A549 (cell line): Measurements from ENCODE around the gene GAPDHS. TPM values are rescaled to one million over a fixed set of nuclear protein-coding genes. Genes with fewer than 3 reads are reported as not detected.
A peak's percentile ranks its signal among the peaks of the same experiment; 100 is the strongest.

Experiments
- ATAC-seq, 2 experiments: fragments of 200-7000 bp in 1 of 2; fragments of >200 bp in 1 of 2; cut with Nextera tagmentation in 1 of 2; cut with Tn5 transposase in 1 of 2; 3 replicates each; pipeline versions ENCODE4 v1.8.0 to v1.9.1; 2018 to 2020; ENCODE audit warnings: mild to moderate bottlenecking in 1 of 2, moderate library complexity in 1 of 2
- CTCF ChIA-PET: fragments of 300-600 bp; sonication (Branson Sonifier 250); formaldehyde crosslinking; extraction: SDS; loops from one replicate; lab custom pipeline; 2021; ENCODE audit warnings: antibody characterized with exemption, inconsistent platforms; lab: Yijun Ruan, JAX
- POLR2A ChIA-PET: fragments of 350-600 bp; formaldehyde crosslinking; extraction: SDS; loops from one replicate; lab custom pipeline; 2021; ENCODE audit warnings: antibody characterized with exemption, inconsistent platforms; lab: Yijun Ruan, JAX
- DNase-seq, 2 experiments: peaks; one replicate each; pipeline versions ENCODE4 v3.0.0 to v3.0.0-alpha.2; 2011 to 2016; ENCODE audit warnings: low read depth in 1 of 2, low spot score in 1 of 2
- FAIRE-seq: peaks from 2 replicates; lab custom pipeline; 2011; peaks lifted over from hg19 to GRCh38; lab: Jason Lieb, UNC
- H3K27ac ChIP-seq, 2 experiments: fragments of >200 bp; sonication (Bioruptor Twin); formaldehyde crosslinking; 3 replicates each; pipeline ENCODE4 v1.5.1; 2016 to 2017
- H3K4me1 ChIP-seq: fragments of >200 bp; sonication (Bioruptor Twin); formaldehyde crosslinking; 3 replicates; pipeline ENCODE4 v1.6.1; 2016
- H3K4me2 ChIP-seq: fragments of >200 bp; sonication (Bioruptor Twin); formaldehyde crosslinking; 3 replicates; pipeline ENCODE4 v1.6.1; 2016
- H3K4me3 ChIP-seq: fragments of >200 bp; sonication (Bioruptor Twin); formaldehyde crosslinking; 3 replicates; pipeline ENCODE4 v1.5.1; 2016
- H3K9me3 ChIP-seq: fragments of >200 bp; sonication (Bioruptor Twin); formaldehyde crosslinking; 3 replicates; pipeline ENCODE4 v1.6.1; 2016
- CBX2 ChIP-seq: fragments of 200-600 bp; sonication (generic); IDR thresholded peaks from 2 replicates; pipeline ENCODE4 v1.6.1; 2016; ENCODE audit warnings: low read depth, mild to moderate bottlenecking, borderline replicate concordance
- CBX8 ChIP-seq: fragments of 200-600 bp; sonication (generic); IDR thresholded peaks from 2 replicates; pipeline ENCODE4 v1.6.1; 2016
- CEBPB ChIP-seq, 2 experiments: fragments of >200 bp in 1 of 2; sonication (Bioruptor Twin) in 1 of 2; formaldehyde crosslinking in 1 of 2; IDR thresholded peaks; 2 replicates each; pipeline ENCODE4 v1.6.1; 2012 to 2016
- CHD4 ChIP-seq: fragments of 200-600 bp; sonication (generic); IDR thresholded peaks from 2 replicates; pipeline ENCODE4 v1.6.1; 2016; ENCODE audit warnings: antibody characterized with exemption, mild to moderate bottlenecking, borderline replicate concordance
- EHF ChIP-seq: fragments of 250-450 bp; sonication (Bioruptor Pico); IDR thresholded peaks from 2 replicates; pipeline ENCODE4 v1.5.0; 2020; ENCODE audit warnings: mild to moderate bottlenecking
- FOSB ChIP-seq: fragments of 250-450 bp; sonication (Bioruptor Pico); IDR thresholded peaks from 2 replicates; pipeline ENCODE4 v1.5.0; 2020; ENCODE audit warnings: mild to moderate bottlenecking, moderate library complexity
- FOSL2 ChIP-seq, 2 experiments: fragments of 450-650 bp in 1 of 2; fragments of >200 bp in 1 of 2; sonication (Bioruptor Twin) in 1 of 2; formaldehyde crosslinking; IDR thresholded peaks; 2 replicates each; pipeline versions ENCODE4 v1.5.0 to v1.6.1; 2016 to 2020; ENCODE audit warnings: mild to moderate bottlenecking in 1 of 2, moderate library complexity in 1 of 2
- HOXB13 ChIP-seq: fragments of 250-450 bp; sonication (Bioruptor Pico); IDR thresholded peaks from 2 replicates; pipeline ENCODE4 v1.5.0; 2020; ENCODE audit warnings: low read depth, mild to moderate bottlenecking, moderate library complexity
- JUN ChIP-seq, 2 experiments: fragments of >200 bp; sonication (Bioruptor Twin); formaldehyde crosslinking; IDR thresholded peaks; 2 replicates in 1 of 2; 3 replicates in 1 of 2; pipeline ENCODE4 v1.6.1; 2016 to 2017
- JUNB ChIP-seq: fragments of >200 bp; sonication (Bioruptor Twin); formaldehyde crosslinking; IDR thresholded peaks from 2 replicates; pipeline ENCODE4 v1.6.1; 2016
- MYC ChIP-seq: IDR thresholded peaks from 2 replicates; pipeline ENCODE4 v1.6.1; 2012; ENCODE audit warnings: mild to moderate bottlenecking, inconsistent platforms, low read length, improper control_type of control experiment, borderline replicate concordance
- NFE2L2 ChIP-seq: fragments of 150-350 bp; conservative IDR thresholded peaks from 2 replicates; pipeline ENCODE4 v1.6.1; 2014; ENCODE audit warnings: low read length
- NR3C1 ChIP-seq: fragments of >200 bp; sonication (Bioruptor Twin); formaldehyde crosslinking; IDR thresholded peaks from 3 replicates; pipeline ENCODE4 v1.6.1; 2017
- PHF8 ChIP-seq: fragments of 200-600 bp; sonication (generic); IDR thresholded peaks from 2 replicates; pipeline ENCODE4 v1.6.1; 2016; ENCODE audit warnings: low read depth, mild to moderate bottlenecking, antibody characterized with exemption, moderate library complexity, borderline replicate concordance
- POLR2A ChIP-seq: IDR thresholded peaks from 2 replicates; pipeline ENCODE4 v1.6.1; 2012; ENCODE audit warnings: mild to moderate bottlenecking, low read length
- POLR2AphosphoS2 ChIP-seq: conservative IDR thresholded peaks from 2 replicates; pipeline ENCODE4 v1.6.1; 2012; ENCODE audit warnings: low read length, improper control_type of control experiment, inconsistent platforms
- RAD21 ChIP-seq, 2 experiments: fragments of >200 bp in 1 of 2; sonication (Bioruptor Twin) in 1 of 2; formaldehyde crosslinking in 1 of 2; IDR thresholded peaks in 1 of 2; conservative IDR thresholded peaks in 1 of 2; 2 replicates in 1 of 2; 3 replicates in 1 of 2; pipeline ENCODE4 v1.6.1; 2012 to 2018; ENCODE audit warnings: inconsistent platforms in 1 of 2
- RARB ChIP-seq: fragments of 250-450 bp; sonication (Bioruptor Pico); IDR thresholded peaks from 2 replicates; pipeline ENCODE4 v1.8.0; 2021; ENCODE audit warnings: mild to moderate bottlenecking, moderate library complexity
- RCOR1 ChIP-seq: fragments of 150-350 bp; IDR thresholded peaks from 2 replicates; pipeline ENCODE4 v1.6.1; 2014; ENCODE audit warnings: antibody characterized with exemption, low read length, low read depth
- RFX5 ChIP-seq: fragments of 450-650 bp; IDR thresholded peaks from 2 replicates; pipeline ENCODE4 v1.7.1; 2014; ENCODE audit warnings: antibody characterized with exemption, mild to moderate bottlenecking, moderate library complexity
- TFCP2L1 ChIP-seq: fragments of 250-450 bp; sonication (Bioruptor Pico); IDR thresholded peaks from 2 replicates; pipeline ENCODE4 v1.5.0; 2021; ENCODE audit warnings: mild to moderate bottlenecking
- TP53 ChIP-seq: fragments of 250-450 bp; sonication (Bioruptor Pico); IDR thresholded peaks from 2 replicates; pipeline ENCODE4 v1.5.0; 2021; ENCODE audit warnings: mild to moderate bottlenecking, moderate library complexity
- WGBS: methylation state at CpG from one replicate; pipeline ENCODE4 v1.1.6; 2017; ENCODE audit errors: missing lambda C conversion rate; 5-methylcytosine and 5-hydroxymethylcytosine counted together
- polyA plus RNA-seq, 4 experiments: library from polyadenylated mRNA; depleted of rRNA in 3 of 4; stranded (reverse); fragments of >200 nt; fragmentation: RNase III in 1 of 4; extraction: RNeasy Plus Mini Kit Qiagen cat#74134 plus additional on column Dnase treatment in 1 of 4; gene quantifications; 2 replicates in 3 of 4; 3 replicates in 1 of 4; pipeline ENCODE4 v1.2.3, GENCODE V29; 2011 to 2017
- TF ChIP-seq, protein P1 (sequence below): fragments of 150-350 bp; IDR thresholded peaks from 2 replicates; pipeline ENCODE4 v1.6.1; 2014; ENCODE audit warnings: low read depth, mild to moderate bottlenecking, low read length
- TF ChIP-seq, protein P2 (sequence below): fragments of 450-650 bp; IDR thresholded peaks from 2 replicates; pipeline ENCODE4 v1.6.1; 2014; ENCODE audit warnings: antibody characterized with exemption

Gene GAPDHS
- polyA plus RNA-seq, 2 of the 4 experiments (the other 2 are of a cell fraction) = not detected

DNA sequence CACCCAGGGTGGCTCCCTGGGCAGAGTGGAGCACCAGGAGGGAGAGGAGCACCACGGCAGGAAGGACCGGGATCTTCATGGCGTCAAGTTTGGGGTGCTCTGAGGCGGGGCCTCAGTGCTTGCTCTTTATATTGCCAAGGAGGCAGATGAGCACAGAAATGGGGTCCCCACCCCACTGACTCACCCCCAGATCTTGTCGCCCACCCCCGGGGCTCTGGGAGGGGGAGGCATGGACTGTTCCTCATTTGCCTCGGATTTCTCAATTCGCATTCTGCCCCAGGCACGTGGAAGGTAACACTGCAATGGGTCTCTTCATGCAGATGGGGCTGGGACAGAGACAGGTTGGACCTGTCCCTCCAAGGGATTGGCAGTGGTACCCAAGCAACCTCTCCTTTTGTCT is 42.9 kb upstream of the GAPDHS start, which contains the start of gene KRTDAP:
TSS of gene KRTDAP (minus strand) at position 101 of the 400 bp plus-strand sequence. CDS start at position 79, 22 bp downstream.
- Histone ChIP-seq H3K4me2 (no peak within 1 kb of the TSS), H3K4me1 (no peaks in the 10 kb centered on the region; the same call in 2 of the 3 replicates), H3K27ac (no peak within 1 kb of the TSS), H3K9me3 (no peaks in the 10 kb centered on the region), H3K4me3 (no peak within 1 kb of the TSS)
- WGBS = 24% methylated on average over 9 of the region's 9 CpGs
- no peak for ATAC-seq
- TF ChIP-seq CHD4 (no peak), EHF (CRISPR knock-in tag) (no peak), RCOR1 (no peak), MYC (no peak), RAD21 (conservative IDR thresholded peaks at IDR 0.05 in 1 of 2, IDR thresholded peaks at IDR 0.05 in 1 of 2) (no peak), FOSB (CRISPR knock-in tag) (no peak), CEBPB (IDR thresholded peaks at IDR 0.05) (no peak), TP53 (CRISPR knock-in tag) (no peak), RARB (CRISPR knock-in tag) (no peak), HOXB13 (CRISPR knock-in tag) (no peak), RFX5 (no peak)
- TF ChIP-seq, protein P1, sequence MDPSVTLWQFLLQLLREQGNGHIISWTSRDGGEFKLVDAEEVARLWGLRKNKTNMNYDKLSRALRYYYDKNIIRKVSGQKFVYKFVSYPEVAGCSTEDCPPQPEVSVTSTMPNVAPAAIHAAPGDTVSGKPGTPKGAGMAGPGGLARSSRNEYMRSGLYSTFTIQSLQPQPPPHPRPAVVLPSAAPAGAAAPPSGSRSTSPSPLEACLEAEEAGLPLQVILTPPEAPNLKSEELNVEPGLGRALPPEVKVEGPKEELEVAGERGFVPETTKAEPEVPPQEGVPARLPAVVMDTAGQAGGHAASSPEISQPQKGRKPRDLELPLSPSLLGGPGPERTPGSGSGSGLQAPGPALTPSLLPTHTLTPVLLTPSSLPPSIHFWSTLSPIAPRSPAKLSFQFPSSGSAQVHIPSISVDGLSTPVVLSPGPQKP = no peak
- POLR2A ChIA-PET = no interaction called here
- CTCF ChIA-PET = interaction anchor here (0.6 to 10.4 kb wide), 10 partner anchors 12 to 426 kb away, joined by 3 to 256 read pairs (median 6); partner anchors contain the start of genes FFAR1 and FFAR3
- no peak for FAIRE-seq
- no peak for DNase-seq

- FAIRE-seq = no peak
- Histone ChIP-seq H3K4me1 (no peaks in the 10 kb centered on the region; the same call in 2 of the 3 replicates), H3K27ac (no peak overlapping the region), H3K4me3 (no peak overlapping the region), H3K4me2 (no peak overlapping the region), H3K9me3 (no peaks in the 10 kb centered on the region)
- no peak for DNase-seq
- ChIA-PET CTCF (interaction anchor here (0.6 to 10.4 kb wide), 14 partner anchors 9 to 455 kb away, joined by 3 to 256 read pairs (median 4); partner anchors contain the start of genes FFAR1 and FFAR3), POLR2A (interaction anchor here (1.3 kb wide), 1 partner anchor 18 kb away, joined by 3 read pairs; no protein-coding TSS in a partner anchor)
- no peak for ATAC-seq
- WGBS = 26% methylated on average over 9 of the region's 9 CpGs
- no peak for TF ChIP-seq FOSB (CRISPR knock-in tag)
- TF ChIP-seq, protein P2, sequence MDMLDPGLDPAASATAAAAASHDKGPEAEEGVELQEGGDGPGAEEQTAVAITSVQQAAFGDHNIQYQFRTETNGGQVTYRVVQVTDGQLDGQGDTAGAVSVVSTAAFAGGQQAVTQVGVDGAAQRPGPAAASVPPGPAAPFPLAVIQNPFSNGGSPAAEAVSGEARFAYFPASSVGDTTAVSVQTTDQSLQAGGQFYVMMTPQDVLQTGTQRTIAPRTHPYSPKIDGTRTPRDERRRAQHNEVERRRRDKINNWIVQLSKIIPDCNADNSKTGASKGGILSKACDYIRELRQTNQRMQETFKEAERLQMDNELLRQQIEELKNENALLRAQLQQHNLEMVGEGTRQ = no peak
- TF ChIP-seq EHF (CRISPR knock-in tag) = no peak
- TF ChIP-seq JUN (IDR thresholded peaks at IDR 0.05) = no peak
- no peak for TF ChIP-seq JUNB
- no peak for TF ChIP-seq HOXB13 (CRISPR knock-in tag)
- TF ChIP-seq POLR2AphosphoS2 = no peak
- TF ChIP-seq TFCP2L1 (CRISPR knock-in tag) = no peak
- no peak for TF ChIP-seq NFE2L2
- no peak for TF ChIP-seq PHF8
These were observed 41.4 kb upstream of the GAPDHS start for GRCh38 chr19:35491836-35492360.

- no peak overlapping the region for H3K4me2 ChIP-seq
- no peak for FAIRE-seq
- H3K4me3 ChIP-seq = no peak overlapping the region
- no peak overlapping the region for H3K27ac ChIP-seq
- ChIA-PET CTCF (interaction anchor here (0.9 to 10.4 kb wide), 7 partner anchors 10 to 225 kb away, joined by 3 to 256 read pairs (median 9); partner anchors contain the start of genes FFAR1, FFAR3 and USF2), POLR2A (no interaction called here)
- H3K4me1 ChIP-seq = no peaks in the 10 kb centered on the region; the same call in 2 of the 3 replicates
- no peak for DNase-seq
- 78% methylated on average over 9 of the region's 9 CpGs for WGBS
- no peak for ATAC-seq
- TF ChIP-seq POLR2A (0 out of 2 replicates have a peak, but pooled peaks have one; percentile 7), FOSL2 (IDR thresholded peaks at IDR 0.05) (no peak), FOSL2 (CRISPR knock-in tag; IDR thresholded peaks at IDR 0.05) (no peak), CBX2 (no peak), NR3C1 (no peak), CBX8 (no peak)
- H3K9me3 ChIP-seq = no peaks in the 10 kb centered on the region
These were observed 39.3 kb upstream of the GAPDHS start for GRCh38 chr19:35493971-35494370.
